ENCODE results near the gene MSH4.
A peak's percentile ranks its signal among the peaks of the same experiment; 100 is the strongest.
"Not testable (repeated sequence)": the region's sequence is repeated elsewhere in the genome, so short reads cannot be mapped to it uniquely, and the experiment has no call there.

Gene MSH4

GRCh38 chr1:75932304-75932703, 135.6 kb downstream of the MSH4 start, which contains the start of gene ASB17:
Gene ASB17 (minus strand): TSS chr1:75932404. CDS start chr1:75932291, 113 bp downstream.
- Histone ChIP-seq H3K9ac (no peak within 1 kb of the TSS), H3K79me2 (ENCODE audit: insufficient read depth, low read depth) (no peaks in the 10 kb centered on the region), H2AFZ (ENCODE audit: low read depth) (no peak within 1 kb of the TSS), H3K27ac (no peak within 1 kb of the TSS), H3K36me3 (ENCODE audit: insufficient read depth) (no peaks in the 10 kb centered on the region), H3K4me3 (IDR thresholded peaks at IDR 0.05; ENCODE audit: insufficient read depth, low read depth, low read length) (no peak within 1 kb of the TSS), H3K4me1 (ENCODE audit: low read depth, poor library complexity, severe bottlenecking) (peaks cover 19% of the 10 kb centered on the region), H3K4me2 (no peak within 1 kb of the TSS), H4K20me1 (ENCODE audit: insufficient read depth) (no peaks in the 10 kb centered on the region), H3K27me3 (ENCODE audit: insufficient read depth, low read depth) (no peaks in the 10 kb centered on the region)
- TF ChIP-seq, protein P1, sequence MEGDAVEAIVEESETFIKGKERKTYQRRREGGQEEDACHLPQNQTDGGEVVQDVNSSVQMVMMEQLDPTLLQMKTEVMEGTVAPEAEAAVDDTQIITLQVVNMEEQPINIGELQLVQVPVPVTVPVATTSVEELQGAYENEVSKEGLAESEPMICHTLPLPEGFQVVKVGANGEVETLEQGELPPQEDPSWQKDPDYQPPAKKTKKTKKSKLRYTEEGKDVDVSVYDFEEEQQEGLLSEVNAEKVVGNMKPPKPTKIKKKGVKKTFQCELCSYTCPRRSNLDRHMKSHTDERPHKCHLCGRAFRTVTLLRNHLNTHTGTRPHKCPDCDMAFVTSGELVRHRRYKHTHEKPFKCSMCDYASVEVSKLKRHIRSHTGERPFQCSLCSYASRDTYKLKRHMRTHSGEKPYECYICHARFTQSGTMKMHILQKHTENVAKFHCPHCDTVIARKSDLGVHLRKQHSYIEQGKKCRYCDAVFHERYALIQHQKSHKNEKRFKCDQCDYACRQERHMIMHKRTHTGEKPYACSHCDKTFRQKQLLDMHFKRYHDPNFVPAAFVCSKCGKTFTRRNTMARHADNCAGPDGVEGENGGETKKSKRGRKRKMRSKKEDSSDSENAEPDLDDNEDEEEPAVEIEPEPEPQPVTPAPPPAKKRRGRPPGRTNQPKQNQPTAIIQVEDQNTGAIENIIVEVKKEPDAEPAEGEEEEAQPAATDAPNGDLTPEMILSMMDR (conservative IDR thresholded peaks at IDR 0.05; ENCODE audit: low read depth, low read length), result no peak

DNA sequence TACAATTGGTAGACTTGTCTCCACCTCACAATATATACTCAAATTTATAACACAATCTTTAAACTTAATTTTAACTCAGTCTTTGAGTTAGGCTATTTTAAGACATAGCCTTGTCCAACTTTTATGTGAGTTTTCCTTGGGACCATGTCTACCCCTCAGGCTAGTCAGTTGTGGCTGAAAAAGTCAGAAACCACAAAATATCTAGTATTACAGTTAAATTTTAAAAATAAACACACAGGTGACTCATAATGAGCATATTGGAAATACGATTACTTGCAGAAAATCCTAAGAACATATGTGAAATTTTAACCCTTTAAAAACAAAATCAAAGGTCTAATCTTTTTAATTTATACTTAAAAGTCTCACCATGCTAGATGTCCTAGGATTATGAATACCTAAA, 140.4 kb downstream of the MSH4 start:
- no peak overlapping the region for H3K4me3 ChIP-seq (IDR thresholded peaks at IDR 0.05; ENCODE audit: insufficient read depth, low read depth, low read length)
- no peaks in the 10 kb centered on the region for H4K20me1 ChIP-seq (ENCODE audit: insufficient read depth)
- H3K27me3 ChIP-seq (ENCODE audit: insufficient read depth, low read depth), result no peaks in the 10 kb centered on the region
- H3K4me2 ChIP-seq, result peak overlapping the region; percentile 31; the same call in 1 of the 2 replicates
- peak overlapping the region; percentile 19; the same call in 1 of the 2 replicates for H3K27ac ChIP-seq
- no peak overlapping the region for H2AFZ ChIP-seq (ENCODE audit: low read depth)
- no peaks in the 10 kb centered on the region for H3K36me3 ChIP-seq (ENCODE audit: insufficient read depth)
- TF ChIP-seq, protein P1 (conservative IDR thresholded peaks at IDR 0.05; ENCODE audit: low read depth, low read length), result no peak
- no peaks in the 10 kb centered on the region for H3K79me2 ChIP-seq (ENCODE audit: insufficient read depth, low read depth)
- H3K9ac ChIP-seq, result no peak overlapping the region
- H3K4me1 ChIP-seq (ENCODE audit: low read depth, poor library complexity, severe bottlenecking), result peaks cover 31% of the 10 kb centered on the region

DNA sequence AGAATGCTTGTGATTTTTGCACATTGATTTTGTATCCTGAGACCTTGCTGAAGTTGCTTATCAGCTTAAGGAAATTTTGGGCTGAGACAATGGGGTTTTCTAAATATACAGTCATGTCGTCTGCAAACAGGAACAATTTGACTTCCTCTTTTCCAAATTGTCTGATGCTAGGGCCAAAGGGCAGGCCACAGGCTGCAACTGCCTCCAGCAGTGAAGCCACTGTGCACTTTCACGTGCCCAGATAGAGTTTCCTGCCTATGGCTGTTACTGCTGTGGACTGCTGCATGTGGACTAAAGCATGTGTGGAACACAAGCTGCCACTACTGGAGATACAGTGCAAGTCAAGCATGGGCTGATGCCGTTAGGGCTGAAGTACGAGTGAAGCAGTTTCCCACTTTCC, 146.4 kb downstream of the MSH4 start:
- H3K4me2 ChIP-seq; H4K20me1 ChIP-seq (ENCODE audit: insufficient read depth); H3K9ac ChIP-seq: not testable (repeated sequence)

DNA sequence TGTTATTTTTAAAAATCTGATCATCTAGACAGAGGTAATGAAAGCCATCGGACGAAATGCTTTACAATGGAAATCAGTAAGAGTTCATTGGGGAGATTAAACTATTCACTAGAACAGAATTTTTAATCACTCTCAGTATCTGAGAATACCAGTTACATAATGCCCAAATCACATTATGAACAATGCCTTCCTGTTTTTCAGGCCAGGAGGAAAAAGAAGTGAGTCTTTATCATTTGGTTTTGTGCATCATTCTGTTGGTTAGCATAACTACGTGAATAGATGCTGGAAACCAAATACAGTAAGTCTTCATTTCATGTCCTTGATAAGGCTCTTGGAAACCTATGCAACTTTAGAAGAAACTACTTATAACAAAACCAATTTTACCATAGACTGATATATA, 153.5 kb downstream of the MSH4 start:
- TF ChIP-seq, protein P1 (conservative IDR thresholded peaks at IDR 0.05; ENCODE audit: low read depth, low read length), result no peak
- H3K4me2 ChIP-seq, result no peak overlapping the region

More for the DNA sequence above, 146.4 kb downstream of the MSH4 start:
- H3K79me2 ChIP-seq (ENCODE audit: insufficient read depth, low read depth); H3K36me3 ChIP-seq (ENCODE audit: insufficient read depth); H2AFZ ChIP-seq (ENCODE audit: low read depth); H3K27ac ChIP-seq; H3K4me1 ChIP-seq (ENCODE audit: low read depth, poor library complexity, severe bottlenecking); H3K4me3 ChIP-seq (IDR thresholded peaks at IDR 0.05; ENCODE audit: insufficient read depth, low read depth, low read length); H3K27me3 ChIP-seq (ENCODE audit: insufficient read depth, low read depth): not testable (repeated sequence)

DNA sequence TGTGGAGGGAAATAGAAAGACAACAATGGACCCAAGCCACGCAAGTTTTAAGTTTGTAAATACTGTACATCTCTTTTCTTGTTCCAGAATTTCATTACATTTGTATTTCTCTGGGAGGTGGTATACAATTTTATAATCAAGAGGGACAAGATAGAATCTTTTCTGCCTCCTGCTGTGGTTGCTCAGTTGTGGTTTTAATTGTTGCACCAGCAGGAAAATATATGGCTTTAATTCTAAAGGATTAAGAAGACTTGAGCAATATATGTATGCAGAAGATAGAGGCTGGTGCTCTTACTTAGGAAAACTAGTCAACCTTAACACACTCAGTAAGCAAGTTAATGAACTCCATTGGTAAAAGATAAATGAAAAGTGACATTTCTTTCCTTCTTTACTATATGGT, 155.3 kb downstream of the MSH4 start:
- Histone ChIP-seq H3K79me2 (ENCODE audit: insufficient read depth, low read depth) (no peaks in the 10 kb centered on the region), H3K4me3 (IDR thresholded peaks at IDR 0.05; ENCODE audit: insufficient read depth, low read depth, low read length) (no peak overlapping the region), H3K4me1 (ENCODE audit: low read depth, poor library complexity, severe bottlenecking) (peaks cover 8% of the 10 kb centered on the region), H3K27me3 (ENCODE audit: insufficient read depth, low read depth) (no peaks in the 10 kb centered on the region), H3K27ac (no peak overlapping the region), H3K9ac (no peak overlapping the region), H2AFZ (ENCODE audit: low read depth) (no peak overlapping the region), H4K20me1 (ENCODE audit: insufficient read depth) (no peaks in the 10 kb centered on the region), H3K36me3 (ENCODE audit: insufficient read depth) (no peaks in the 10 kb centered on the region), H3K4me2 (no peak overlapping the region)
- TF ChIP-seq, protein P1 (conservative IDR thresholded peaks at IDR 0.05; ENCODE audit: low read depth, low read length), result no peak

More for the DNA sequence above, 153.5 kb downstream of the MSH4 start:
- H3K27ac ChIP-seq, result no peak overlapping the region
- H3K4me3 ChIP-seq (IDR thresholded peaks at IDR 0.05; ENCODE audit: insufficient read depth, low read depth, low read length), result no peak overlapping the region
- no peak overlapping the region for H3K9ac ChIP-seq
- peaks cover 8% of the 10 kb centered on the region for H3K4me1 ChIP-seq (ENCODE audit: low read depth, poor library complexity, severe bottlenecking)
- H3K36me3 ChIP-seq (ENCODE audit: insufficient read depth), result no peaks in the 10 kb centered on the region
- H3K79me2 ChIP-seq (ENCODE audit: insufficient read depth, low read depth), result no peaks in the 10 kb centered on the region
- H3K27me3 ChIP-seq (ENCODE audit: insufficient read depth, low read depth), result no peaks in the 10 kb centered on the region
- no peaks in the 10 kb centered on the region for H4K20me1 ChIP-seq (ENCODE audit: insufficient read depth)
- no peak overlapping the region for H2AFZ ChIP-seq (ENCODE audit: low read depth)
